Superior temporal gyrus (tissue), 1 donor: ENCODE measurements around the gene VPS26C.
"Not testable (repeated sequence)": the region's sequence is repeated elsewhere in the genome, so short reads cannot be mapped to it uniquely, and the experiment has no call there.

Source experiments
- DNase-seq: peaks from one replicate; pipeline ENCODE4 v3.0.0-alpha.2; 2016; ENCODE audit errors: extremely low spot score

VPS26C gene

DNA sequence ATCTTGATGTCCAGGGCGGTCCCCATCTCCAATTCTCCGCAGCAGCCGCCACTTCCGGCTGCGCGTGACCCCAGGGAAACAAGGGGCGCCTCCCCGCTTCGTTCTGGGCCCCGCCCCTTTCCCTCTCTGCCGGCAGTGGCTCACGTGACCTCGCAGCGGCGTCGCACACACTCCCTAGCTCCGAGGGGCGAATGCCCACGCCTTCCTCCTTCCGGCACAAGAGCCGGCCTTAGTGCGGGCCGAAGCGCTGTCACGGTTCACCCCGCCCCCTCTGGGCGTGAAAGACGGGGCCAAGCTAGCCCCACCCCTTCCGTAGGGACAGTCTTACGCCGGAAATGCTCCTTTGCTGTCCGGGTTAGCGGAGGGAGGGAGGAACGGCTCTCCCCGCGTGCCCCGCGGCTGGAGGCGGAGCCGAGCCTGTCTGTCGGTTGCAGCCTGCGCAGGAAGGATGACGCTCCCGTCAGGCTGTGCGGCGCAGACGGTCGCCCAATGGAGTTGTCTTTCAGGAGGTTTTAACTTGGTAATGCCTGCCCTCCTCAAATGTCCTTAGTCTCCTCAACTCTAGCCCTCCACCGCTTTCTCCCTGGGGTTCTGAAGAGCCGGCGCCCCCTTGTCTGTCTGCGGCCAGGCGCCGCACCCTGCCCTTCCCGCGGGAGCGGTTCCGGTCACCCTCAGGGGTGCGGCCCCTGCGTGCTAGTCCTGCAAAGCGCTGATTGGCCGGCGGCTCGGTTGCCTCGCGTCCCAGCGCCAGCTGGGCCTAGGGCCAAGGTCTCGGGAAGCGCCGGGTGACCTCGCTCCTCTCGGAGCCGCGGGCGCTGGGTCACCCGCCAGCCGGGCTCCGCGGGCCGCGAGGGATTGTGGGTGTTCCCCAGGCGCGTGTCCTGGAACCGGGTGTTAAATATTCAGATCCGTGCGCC is at the start of gene VPS26C:
VPS26C (minus strand) TSS at position 66 of the 917 bp plus-strand sequence; CDS start at position 26, 40 bp downstream.
- DNase-seq = peak; percentile 99

DNA sequence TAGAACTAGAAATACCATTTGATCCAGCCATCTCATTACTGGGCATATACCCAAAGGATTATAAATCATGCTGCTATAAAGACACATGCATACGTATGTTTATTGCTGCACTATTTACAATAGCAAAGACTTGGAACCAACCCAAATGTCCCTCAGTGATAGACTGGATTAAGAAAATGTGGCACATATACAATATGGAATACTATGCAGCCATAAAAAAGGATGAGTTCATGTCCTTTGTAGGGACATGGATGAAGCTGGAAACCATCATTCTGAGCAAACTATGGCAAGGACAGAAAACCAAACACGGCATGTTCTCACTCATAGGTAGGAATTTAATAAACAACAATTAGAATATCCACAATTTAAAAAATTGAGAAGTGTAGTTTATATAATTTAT is 48.9 kb upstream of the VPS26C start:
- DNase-seq = not testable (repeated sequence)

DNA sequence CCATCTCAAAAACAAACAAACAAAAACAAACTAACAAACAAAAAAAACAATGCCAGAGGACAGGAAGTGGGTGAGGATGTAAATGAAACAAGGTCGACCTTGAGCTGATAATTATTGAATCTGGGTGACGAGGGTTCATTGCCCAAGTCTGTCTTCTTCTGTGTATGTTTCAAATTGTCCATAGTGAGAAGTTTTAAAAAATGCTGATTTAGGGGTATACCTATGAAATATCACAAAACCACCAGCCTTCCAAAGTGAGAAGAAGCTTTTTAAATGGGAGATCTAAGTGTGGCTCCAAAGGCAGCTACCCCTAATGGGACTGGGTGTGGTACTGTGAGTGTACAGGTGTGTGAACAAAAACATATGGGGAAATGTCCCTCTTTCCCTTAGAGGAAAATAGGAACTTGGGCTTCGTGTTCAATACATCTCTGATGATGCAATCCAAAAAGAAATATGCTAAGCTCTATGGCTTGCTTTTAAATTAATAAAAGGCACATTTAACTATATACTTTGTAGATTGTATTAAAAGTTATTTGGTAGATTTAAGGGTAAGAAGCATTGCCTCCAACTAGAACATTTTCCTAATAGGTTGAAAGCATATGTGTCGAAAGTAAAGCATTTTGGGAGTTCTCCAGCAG is 33.1 kb upstream of the VPS26C start:
- DNase-seq = peak; percentile 8

- no peak for DNase-seq
Observed at GRCh38 chr21:37297364-37297763, 30.2 kb upstream of the VPS26C start.

- no peak for DNase-seq
Observed at GRCh38 chr21:37294679-37295078, 27.5 kb upstream of the VPS26C start.

DNA sequence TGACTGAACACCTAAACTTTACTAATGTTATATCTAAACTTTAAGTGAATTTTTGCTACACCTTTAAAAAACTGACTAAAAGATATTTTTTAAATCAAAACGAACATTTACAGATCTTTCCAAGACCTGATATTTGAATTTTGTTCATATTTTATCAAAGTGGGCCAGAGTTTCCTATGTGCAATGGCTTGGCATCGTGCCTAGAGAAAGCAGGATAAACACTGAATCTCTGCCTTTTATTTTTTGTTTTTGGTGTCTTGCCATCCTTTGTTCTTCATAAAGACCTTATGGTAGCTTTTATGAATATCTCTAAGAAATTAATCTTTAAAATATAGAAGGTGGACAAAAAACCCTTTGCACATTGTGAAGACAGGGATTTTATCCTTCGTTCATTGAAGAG is 25.8 kb upstream of the VPS26C start:
- no peak for DNase-seq

GRCh38 chr21:37292041-37292440 is 24.9 kb upstream of the VPS26C start:
- DNase-seq = no peak

- not testable (repeated sequence) for DNase-seq
Observed at GRCh38 chr21:37283191-37283710, 16.1 kb upstream of the VPS26C start.

DNA sequence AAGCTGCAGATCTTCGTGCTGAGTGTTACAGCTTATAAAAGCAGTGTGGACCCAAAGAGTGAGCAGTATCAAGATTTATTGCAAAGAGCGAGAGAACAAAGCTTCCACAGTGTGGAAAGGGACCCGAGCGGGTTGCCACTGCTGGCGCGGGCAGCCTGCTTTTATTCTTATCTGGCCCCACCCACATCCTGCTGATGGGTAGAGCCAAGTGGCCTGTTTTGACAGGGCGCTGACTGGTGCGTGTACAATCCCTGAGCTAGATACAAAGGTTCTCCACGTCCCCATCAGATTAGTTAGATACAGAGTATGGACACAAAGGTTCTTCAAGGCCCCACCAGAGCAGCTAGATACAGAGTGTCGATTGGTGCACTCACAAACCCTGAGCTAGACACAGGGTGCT is 15.5 kb upstream of the VPS26C start:
- not testable (repeated sequence) for DNase-seq

DNA sequence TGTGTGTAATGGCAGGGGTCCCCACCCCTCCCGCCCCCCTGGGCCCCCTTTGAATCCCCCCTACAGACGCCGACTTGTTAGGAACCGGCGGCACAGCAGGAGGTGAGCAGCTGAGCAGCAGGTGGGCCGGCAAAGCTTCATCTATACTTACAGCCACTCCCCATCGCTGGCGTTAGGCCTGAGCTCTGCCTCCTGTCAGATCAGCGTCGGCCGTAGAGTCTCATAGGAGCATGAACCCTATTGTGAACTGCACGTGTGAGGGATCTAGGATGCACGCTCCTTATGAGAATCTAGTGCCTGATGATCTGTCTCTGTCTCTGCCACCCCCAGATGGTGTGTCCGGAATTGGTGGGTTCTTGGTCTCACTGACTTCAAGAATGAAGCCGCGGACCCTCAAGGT is 14.9 kb upstream of the VPS26C start:
- DNase-seq = no peak

DNA sequence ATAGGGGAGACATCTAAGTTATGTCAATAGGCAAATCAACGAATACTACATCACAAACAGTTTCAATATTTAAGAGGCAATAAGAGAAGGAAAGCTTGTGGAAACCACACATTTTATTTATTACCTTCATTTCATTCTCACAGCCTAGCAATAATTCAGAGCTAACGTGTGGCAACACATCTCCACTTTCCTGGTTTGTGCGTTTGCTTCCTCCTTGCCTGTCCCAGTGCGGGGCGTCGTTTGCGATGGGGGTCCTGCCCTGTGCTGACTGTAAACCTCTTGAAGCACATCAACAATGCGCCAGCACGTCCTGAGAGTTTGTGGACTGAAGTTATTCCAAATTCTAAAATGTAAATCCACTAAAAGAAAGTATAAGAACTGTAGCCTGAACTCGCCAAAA is 14.4 kb upstream of the VPS26C start:
- no peak for DNase-seq

DNA sequence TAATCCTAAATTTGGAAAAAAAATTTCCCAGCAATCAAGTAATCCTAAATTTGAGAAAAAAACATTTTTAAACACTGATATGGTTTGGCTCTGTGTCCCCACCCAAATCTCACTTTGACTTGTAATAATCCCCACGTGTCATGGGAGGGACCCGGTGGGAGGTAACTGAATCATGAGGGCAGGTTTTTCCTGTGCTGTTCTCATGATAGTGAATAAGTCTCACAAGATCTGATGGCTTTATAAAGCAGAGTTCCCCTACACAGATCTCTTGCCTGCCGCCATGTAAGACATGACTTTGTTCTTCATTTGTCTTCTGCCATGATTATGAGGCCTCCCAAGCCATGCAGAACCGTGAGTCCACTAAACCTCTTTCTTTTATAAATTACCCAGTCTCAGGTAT is 12.1 kb upstream of the VPS26C start:
- not testable (repeated sequence) for DNase-seq

- no peak for DNase-seq
Observed at GRCh38 chr21:37278199-37278598, 11.1 kb upstream of the VPS26C start.

- no peak for DNase-seq
Observed at GRCh38 chr21:37276377-37276776, 9.2 kb upstream of the VPS26C start.

DNA sequence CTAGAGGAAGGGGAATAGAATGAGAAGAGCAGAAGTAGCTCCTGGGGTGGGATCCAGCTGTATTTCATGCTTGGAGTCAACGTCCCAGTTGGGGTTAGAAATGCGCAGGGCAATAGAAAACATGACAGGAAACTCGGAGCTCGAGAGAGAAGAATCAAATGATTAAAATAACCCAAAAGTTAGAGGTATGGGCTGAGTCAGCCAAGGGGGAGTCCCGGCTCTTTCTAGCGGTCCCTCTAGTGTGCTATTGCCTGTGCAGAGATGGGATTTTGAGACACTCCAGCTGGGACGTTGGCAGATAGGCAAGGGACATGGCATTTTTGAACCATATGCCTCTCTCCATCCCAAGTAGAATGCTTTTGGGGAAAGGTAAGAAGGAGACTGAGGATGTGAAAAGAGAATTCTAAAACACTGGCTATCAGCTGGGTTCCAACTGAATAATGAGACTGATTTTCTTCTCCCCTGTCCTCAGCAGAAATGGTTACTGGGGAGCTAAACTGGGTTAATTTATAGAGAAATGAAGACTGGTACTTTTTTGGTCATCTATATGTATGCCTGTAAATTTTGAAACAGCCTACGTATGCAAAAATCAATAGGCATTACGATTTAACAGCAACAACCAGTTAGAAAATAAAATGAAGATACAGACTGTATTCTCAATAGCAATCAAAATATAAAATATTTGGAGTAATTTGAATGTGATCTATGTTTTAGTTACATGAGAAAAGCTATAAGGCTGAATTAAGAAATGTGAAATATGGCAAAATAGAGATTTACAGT is 7.0 kb upstream of the VPS26C start:
- DNase-seq = no peak

DNA sequence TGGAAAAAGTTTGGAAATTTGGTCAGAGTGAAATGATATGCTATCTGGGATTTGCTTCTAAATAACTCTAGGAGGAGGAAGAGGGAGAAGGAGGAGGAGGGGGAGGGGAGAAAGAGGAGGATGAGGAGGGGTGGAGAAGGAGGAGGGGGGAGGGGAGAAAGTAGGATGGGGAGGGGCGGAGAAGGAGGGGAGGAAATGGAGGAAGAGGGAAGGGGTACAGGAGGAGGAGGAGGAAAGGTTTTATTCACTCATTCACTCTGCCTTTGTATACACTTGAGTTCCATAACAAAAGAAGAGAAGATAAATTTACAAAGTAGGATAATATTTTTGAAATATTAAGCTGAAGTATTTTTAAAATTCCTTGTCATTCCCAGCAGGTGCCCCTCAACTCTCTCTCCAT is 6.3 kb upstream of the VPS26C start:
- no peak for DNase-seq

DNA sequence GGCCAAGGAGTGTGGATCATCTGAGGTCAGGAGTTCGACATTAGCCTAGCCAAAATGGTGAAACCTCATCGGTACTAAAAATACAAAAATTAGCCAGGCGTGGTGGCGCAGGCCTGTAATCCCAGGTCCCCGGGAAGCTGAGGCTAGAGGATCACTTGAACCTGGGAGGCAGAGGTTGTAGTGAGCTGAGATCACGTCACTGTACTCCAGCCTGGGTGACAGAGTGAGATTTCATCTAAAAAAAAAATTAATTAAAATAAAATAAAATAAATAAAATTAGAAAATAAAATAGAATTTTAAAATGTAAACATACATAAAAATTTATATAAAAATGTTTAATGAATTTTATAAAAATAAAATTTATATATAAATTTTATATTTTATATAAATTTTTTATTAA is 5.8 kb upstream of the VPS26C start:
- no peak for DNase-seq

DNA sequence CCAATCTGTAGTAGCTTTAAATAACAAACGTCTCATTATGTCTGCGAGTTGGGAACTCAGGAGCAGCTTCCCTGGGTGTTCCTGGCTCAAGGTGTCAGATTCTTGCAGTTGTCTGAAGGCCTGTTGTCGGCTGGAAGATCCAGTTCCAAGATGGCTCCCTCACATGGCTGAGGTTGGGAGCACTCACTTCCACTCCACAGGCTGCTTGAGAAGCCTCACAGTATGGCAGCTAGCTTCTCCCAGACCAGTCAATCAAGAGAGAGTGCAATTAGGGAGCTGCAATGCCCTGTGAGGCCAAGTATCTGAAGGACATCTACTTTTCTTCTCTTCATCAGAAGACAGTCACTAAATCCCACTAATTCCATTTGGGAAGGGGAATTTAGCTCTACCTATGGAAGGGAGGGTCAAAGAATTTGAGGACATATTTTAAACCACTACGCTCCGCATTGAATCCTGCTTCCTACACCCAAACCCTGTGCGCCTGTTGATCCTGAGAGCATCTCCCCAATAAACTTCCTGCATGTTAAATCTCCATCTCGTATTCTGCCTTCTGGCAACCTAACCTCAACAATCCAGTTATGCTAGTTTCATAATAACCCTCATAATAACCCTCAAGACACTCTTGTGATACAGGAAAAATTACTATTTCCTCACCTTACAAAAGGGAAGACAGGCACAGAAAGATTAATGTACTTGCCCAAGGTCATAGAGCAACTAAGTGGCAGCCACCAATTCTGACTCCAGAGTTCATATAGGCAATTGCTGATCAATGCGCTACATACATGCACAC is 3.6 kb upstream of the VPS26C start:
- no peak for DNase-seq

- DNase-seq = no peak
Observed at GRCh38 chr21:37269481-37269880, 2.3 kb upstream of the VPS26C start.

GRCh38 chr21:37268186-37268503 is 1.0 kb upstream of the VPS26C start:
- DNase-seq = no peak

DNA sequence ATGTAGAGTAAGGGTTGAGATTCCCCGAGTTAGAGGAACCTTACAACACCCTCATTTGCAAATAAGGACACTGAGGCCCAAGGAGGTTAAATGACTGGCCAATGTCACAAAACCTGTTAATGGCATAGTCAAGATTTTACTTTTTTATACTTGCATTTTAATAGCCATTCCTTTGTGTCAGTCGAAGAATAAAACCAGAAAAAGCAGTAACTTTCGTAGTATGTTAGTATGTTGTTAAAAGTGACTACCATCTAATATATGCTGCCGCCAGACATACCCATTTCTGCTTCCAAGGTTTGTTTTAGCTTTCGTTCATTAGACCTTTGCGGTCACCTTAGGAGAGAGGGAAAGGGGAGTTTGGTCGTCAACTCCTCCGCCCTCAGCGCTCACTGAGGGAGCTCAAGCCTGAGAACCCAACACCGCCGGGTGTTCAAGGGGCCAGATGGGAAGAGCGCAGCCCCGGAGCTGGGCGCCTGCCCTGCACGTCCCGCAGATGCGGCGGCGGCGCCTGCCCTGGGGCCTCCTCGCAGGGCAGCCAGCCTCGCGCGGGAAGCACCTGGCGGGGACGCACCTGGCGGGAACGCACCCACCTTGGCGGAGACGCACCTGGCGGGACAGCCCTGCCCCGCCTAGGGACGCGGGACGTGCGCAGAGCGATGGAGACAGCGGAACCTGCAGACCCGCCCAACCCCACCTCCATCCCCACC is 466 bp downstream of the VPS26C start:
- no peak for DNase-seq
